Thymus (tissue), 11 donors: Measurements from ENCODE around the gene ARMCX5. TPM values are rescaled to one million over a fixed set of nuclear protein-coding genes. Genes with fewer than 3 reads are reported as not detected.

Source experiments
- DNase-seq, 9 donors: peaks; one replicate each; pipeline ENCODE4 v3.0.0-alpha.2; 2013; ENCODE audit warnings: low spot score in 9 of 9, low read depth in 6 of 9, missing footprints in 1 of 9
- H3K27ac ChIP-seq, 2 donors: one replicate each; pipeline ENCODE4 v1.5.1; 2013; ENCODE audit warnings: control low read depth in 1 of 2, low read depth in 1 of 2, low read length in 1 of 2, mild to moderate bottlenecking in 1 of 2, moderate library complexity in 1 of 2
- H3K27me3 ChIP-seq, 2 donors: one replicate each; pipeline ENCODE4 v1.5.1; 2013; ENCODE audit warnings: low read length in 1 of 2; ENCODE audit not compliant: control insufficient read depth in 2 of 2, insufficient read depth in 1 of 2
- H3K36me3 ChIP-seq, 2 donors: one replicate each; pipeline ENCODE4 v1.5.1; 2013; ENCODE audit warnings: low read length in 1 of 2, mild to moderate bottlenecking in 1 of 2, moderate library complexity in 1 of 2; ENCODE audit not compliant: control insufficient read depth in 2 of 2, insufficient read depth in 2 of 2
- H3K4me1 ChIP-seq, 2 donors: one replicate each; pipeline ENCODE4 v1.5.1; 2013; ENCODE audit warnings: low read length in 2 of 2; ENCODE audit not compliant: control insufficient read depth in 2 of 2, insufficient read depth in 2 of 2
- H3K4me3 ChIP-seq, 2 donors: one replicate each; pipeline ENCODE4 v1.5.1; 2013; ENCODE audit warnings: low read length in 2 of 2, control low read depth in 1 of 2, mild to moderate bottlenecking in 1 of 2
- H3K9me3 ChIP-seq, 2 donors: one replicate each; pipeline ENCODE4 v1.5.1; 2013; ENCODE audit warnings: low read length in 1 of 2, mild to moderate bottlenecking in 1 of 2; ENCODE audit not compliant: control insufficient read depth in 2 of 2, insufficient read depth in 1 of 2
- WGBS: extraction: QIAGEN DNeasy Blood & Tissue Kit; methylation state at CpG from one replicate; pipeline ENCODE4 v1.1.7; 2013; 5-methylcytosine and 5-hydroxymethylcytosine counted together
- polyA plus RNA-seq: library from polyadenylated mRNA; stranded (reverse); fragments of 200-250 nt; gene quantifications from one replicate; pipeline ENCODE4 v1.2.3, GENCODE V29; 2013
- total RNA-seq: library from RNA; stranded (reverse); fragments of 120-200 nt; gene quantifications from one replicate; pipeline ENCODE4 v1.2.4, GENCODE V29; 2013
- donor health status: healthy.

ARMCX5 gene
- total and polyA plus RNA-seq, 2 donors, result 12.2 to 17.4 TPM

DNA sequence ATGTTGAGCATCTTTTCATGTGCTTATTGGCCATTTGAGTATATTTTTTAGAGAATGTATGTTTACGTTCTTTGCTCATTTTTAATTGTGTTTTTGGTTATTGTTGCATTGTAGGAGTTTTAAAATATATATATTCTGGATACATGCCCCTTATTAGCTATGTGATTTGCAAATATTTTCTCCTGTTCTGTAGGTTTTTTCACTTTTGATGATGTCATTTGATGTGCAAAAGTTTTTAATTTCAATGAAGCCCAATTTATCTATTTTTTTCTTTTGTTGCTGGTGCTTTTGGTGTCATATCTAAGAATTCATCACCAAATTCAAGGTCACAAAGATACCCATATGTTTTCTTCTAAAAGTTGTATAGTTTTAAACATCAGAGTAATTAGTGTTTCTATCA is 6.8 kb downstream of the ARMCX5 start:
- peaks cover 0 to 9% of the 10 kb centered on the region in 2 donors for H3K36me3 ChIP-seq
- peaks cover 0 to 1% of the 10 kb centered on the region in 2 donors for H3K4me1 ChIP-seq
- DNase-seq, result no peak
- no peak overlapping the region for H3K4me3 ChIP-seq
- WGBS, result 96% methylated on average over 1 of the region's 1 CpG
- no peaks in the 10 kb centered on the region for H3K27me3 ChIP-seq
- H3K27ac ChIP-seq, result no peak overlapping the region
- no peaks in the 10 kb centered on the region for H3K9me3 ChIP-seq

DNA sequence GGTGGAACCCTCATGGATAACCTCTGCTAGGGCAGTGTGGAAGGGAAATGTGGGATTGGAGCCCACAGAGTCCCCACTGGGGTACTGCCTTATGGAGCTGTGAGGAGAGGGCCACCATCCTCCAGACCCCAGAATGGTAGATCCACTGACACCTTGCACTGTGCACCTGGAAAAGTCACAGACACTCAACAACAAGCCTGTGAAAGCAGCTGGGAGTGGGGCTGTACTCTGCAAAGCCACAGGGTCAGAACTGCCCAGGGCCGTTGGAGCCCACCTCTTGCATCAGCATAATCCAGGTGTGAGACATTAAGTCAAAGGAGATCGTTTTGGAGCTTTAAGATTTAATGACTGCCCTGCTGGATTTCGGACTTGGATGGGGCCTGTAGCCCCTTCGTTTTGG is 11.6 kb downstream of the ARMCX5 start:
- Histone ChIP-seq H3K27ac (no peak overlapping the region), H3K4me1 (no peaks in the 10 kb centered on the region), H3K27me3 (no peaks in the 10 kb centered on the region), H3K9me3 (no peaks in the 10 kb centered on the region), H3K4me3 (no peak overlapping the region), H3K36me3 (no peaks in the 10 kb centered on the region)
- 97% methylated on average over 4 of the region's 4 CpGs for WGBS
- DNase-seq, result no peak

DNA sequence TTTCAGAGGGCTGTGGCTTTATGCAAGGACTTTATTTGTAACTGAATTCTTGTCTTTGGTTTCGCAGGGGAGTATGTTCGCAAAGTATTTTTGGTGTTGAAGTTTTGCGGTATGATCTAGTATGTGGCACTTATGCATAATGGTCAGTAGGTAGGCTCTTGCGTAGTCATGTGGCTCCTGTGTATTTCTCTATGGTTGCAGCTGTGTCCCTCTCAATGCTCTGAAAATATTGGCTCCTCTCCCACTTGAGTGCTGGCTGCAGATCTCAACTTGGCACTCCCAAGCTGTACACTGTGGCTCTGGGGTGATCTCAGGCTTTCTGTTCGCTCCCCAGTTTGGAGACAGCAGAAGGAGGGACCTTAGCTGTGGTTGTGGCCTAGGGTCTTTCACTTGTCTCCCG is 24.8 kb downstream of the ARMCX5 start:
- Histone ChIP-seq H3K9me3 (no peaks in the 10 kb centered on the region), H3K4me3 (no peak overlapping the region), H3K27me3 (no peaks in the 10 kb centered on the region), H3K36me3 (no peaks in the 10 kb centered on the region), H3K4me1 (no peaks in the 10 kb centered on the region), H3K27ac (peak overlapping the region in 1 of 2 donors; percentile 60)
- WGBS, result 89% methylated on average over 6 of the region's 6 CpGs
- DNase-seq, result no peak

DNA sequence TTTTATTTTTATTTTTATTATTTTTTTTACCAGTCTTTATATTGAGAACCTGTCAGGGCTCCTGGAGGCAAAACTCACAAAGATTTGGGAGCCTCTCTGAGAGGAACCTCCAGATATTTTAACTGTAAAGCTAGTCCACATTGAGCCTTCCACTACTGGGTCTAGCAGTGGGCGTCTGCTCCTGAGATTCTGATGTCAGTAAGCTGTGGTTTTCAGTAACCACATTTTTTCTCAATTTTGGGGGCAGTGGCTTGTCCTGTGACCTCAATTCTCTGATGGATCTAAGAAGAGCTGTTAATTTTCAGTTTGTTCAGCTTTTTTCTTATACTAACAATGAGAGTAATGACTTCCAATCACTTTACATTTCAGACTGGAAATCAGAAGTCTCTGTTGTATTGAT is 28.3 kb downstream of the ARMCX5 start:
- H3K9me3 ChIP-seq, result no peaks in the 10 kb centered on the region
- WGBS, result 26% methylated on average over 1 of the region's 1 CpG
- DNase-seq, result peak in 1 of 9 donors; percentile 2

DNA sequence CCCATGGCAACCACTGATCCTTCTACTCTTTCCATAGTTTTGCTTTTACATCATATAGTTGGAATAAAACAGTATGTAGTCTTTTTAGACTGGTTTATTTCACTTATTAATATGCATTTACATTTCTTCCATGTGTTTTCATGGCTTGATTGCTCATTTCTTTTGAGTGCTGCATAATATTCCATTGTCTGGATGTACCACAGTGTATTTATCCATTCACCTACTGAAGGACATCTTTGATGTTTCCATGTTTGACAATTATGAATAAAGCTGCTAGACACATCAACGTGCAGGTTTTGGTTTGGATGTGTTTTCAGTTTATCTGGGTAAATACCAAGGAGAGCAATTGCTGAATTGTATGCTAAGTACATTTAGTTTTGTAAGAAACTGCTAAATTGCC is 38.2 kb downstream of the ARMCX5 start:
- 95% methylated on average over 1 of the region's 1 CpG for WGBS
- Histone ChIP-seq H3K27me3 (no peaks in the 10 kb centered on the region), H3K27ac (no peak overlapping the region), H3K4me1 (no peaks in the 10 kb centered on the region), H3K9me3 (no peaks in the 10 kb centered on the region), H3K36me3 (no peaks in the 10 kb centered on the region), H3K4me3 (no peak overlapping the region)
- no peak for DNase-seq

More for the DNA sequence above, 28.3 kb downstream of the ARMCX5 start:
- no peaks in the 10 kb centered on the region for H3K36me3 ChIP-seq
- no peak overlapping the region for H3K4me3 ChIP-seq
- H3K4me1 ChIP-seq, result no peaks in the 10 kb centered on the region
- no peak overlapping the region for H3K27ac ChIP-seq
- no peaks in the 10 kb centered on the region for H3K27me3 ChIP-seq

DNA sequence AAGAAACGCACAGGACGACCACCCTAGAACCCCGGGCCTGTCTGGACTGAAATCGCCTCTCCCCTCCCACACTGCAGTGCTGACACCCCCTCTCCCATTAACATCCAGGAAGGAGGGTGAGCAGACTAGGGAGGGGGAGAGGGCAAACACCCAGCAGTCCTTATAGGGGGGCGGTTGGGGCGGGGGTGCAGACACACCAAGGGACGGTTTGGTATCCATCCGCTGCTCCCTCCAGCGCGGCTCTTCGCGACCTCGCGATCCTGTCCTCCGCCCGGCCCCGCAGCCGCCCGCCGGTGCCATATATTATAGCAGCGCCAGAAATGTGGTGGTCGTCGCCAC is 51.6 kb downstream of the ARMCX5 start:
- Histone ChIP-seq H3K27ac (peak overlapping the region in 1 of 2 donors; percentile 52), H3K9me3 (peaks cover 0 to 5% of the 10 kb centered on the region in 2 donors)
- WGBS, result 5% methylated on average over 23 of the region's 23 CpGs

DNA sequence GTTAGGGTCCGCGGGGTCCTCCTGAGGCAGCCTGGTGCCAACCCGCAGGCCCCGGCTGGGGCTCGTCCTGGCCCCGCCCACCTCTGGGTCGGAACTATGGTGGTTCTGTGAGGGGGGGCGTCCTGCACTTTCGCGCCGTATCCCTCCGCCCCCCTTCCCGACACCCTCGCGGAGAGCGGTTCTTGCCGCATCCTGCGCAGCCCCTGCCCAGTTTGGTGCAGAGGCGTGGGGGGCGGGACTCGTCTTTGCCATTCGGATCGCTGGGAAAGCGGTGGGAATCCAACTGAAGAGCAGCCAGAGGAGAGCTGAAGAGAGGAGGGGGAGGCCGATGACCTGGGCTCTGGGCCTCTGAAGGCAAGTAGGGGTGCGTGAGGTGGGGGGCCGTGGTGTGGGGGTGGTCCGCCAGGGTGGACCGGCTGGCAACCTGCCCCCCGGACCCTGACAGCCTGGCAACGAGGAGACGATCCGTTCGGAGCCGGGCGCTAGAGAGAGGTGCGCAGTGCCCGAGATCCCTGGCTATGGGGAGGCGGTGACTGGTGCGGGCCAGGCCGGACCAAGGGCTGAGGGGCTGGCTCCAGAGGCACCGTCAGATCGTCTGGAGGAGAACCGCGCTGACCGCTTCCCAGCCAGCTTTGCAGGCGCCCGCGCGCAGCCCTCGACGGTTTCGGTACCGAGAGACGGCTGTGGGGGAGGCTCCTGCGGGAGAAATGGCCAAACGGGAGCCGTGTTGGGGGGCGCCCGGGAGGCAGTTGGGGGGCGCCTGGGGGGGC is 52.1 kb downstream of the ARMCX5 start, which contains the start of gene GPRASP1:
GPRASP1 (plus strand) TSS at position 242 of the 770 bp plus-strand sequence. CDS start 2,431 bp downstream, outside the sequence.
- H3K36me3 ChIP-seq, result no peaks in the 10 kb centered on the region
- no peaks in the 10 kb centered on the region for H3K27me3 ChIP-seq
- peak within 1 kb of the TSS; percentile 58 to 59 for H3K4me3 ChIP-seq
- H3K9me3 ChIP-seq, result peaks cover 0 to 5% of the 10 kb centered on the region in 2 donors
- H3K4me1 ChIP-seq, result no peaks in the 10 kb centered on the region
- peak in 5 of 9 donors; percentile 24 to 63 (median 37) for DNase-seq
- WGBS, result under 1% methylated on average over 61 of the region's 61 CpGs
- H3K27ac ChIP-seq, result peak within 1 kb of the TSS in 1 of 2 donors; percentile 71

More for the DNA sequence above, 51.6 kb downstream of the ARMCX5 start:
- Histone ChIP-seq H3K4me1 (no peaks in the 10 kb centered on the region), H3K36me3 (no peaks in the 10 kb centered on the region), H3K4me3 (peak overlapping the region; percentile 58 to 59), H3K27me3 (no peaks in the 10 kb centered on the region)
- peak in 1 of 9 donors; percentile 12 for DNase-seq

DNA sequence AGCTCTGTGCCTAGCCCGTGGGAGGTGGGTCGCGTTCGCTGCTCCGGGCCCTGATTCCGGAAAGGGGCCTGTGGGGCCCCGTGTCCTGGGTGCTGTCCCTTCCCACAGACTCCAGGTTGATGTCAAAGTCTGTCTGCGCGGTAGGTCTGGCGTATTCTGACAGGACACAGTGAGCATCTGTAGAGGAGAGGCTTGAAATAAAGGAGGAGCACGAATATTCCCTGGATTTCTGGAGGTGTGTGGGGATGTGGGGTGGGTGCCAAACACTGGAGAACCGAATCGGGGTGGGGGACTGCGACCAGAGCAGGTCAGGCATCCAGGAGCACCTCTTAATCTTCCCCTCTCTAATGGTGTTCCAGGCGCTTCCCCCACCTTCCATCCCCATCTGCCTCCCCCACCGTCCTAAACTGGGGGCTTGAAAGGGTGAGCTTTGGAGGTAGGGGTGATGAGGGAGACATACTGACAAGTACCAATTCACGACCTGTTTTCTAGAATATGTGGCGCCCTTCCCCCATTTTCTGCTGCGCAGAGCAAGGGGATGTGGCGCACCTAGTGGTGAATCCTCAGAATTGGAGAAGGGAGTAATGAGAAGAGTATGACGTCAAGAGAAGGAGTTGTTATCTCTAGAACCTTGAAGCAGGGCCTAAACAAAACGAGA is 52.8 kb downstream of the ARMCX5 start:
- Histone ChIP-seq H3K4me1 (no peaks in the 10 kb centered on the region), H3K9me3 (peaks cover 0 to 5% of the 10 kb centered on the region in 2 donors), H3K4me3 (peak overlapping the region; percentile 58 to 59), H3K27ac (peak overlapping the region in 1 of 2 donors; percentile 52), H3K36me3 (no peaks in the 10 kb centered on the region), H3K27me3 (no peaks in the 10 kb centered on the region)
- 20% methylated on average over 22 of the region's 22 CpGs for WGBS
- DNase-seq, result peak in 5 of 9 donors; percentile 16 to 68 (median 40)
